Body of pancreas (tissue), 4 donors: ENCODE results near the gene BMAL1.

Experiments used
- POLR2A ChIP-seq, 3 donors: fragments of 450-650 bp; IDR thresholded peaks; one replicate each; pipeline ENCODE4 v1.6.1; 2016; ENCODE audit warnings: antibody characterized with exemption in 3 of 3, mild to moderate bottlenecking in 2 of 3
- TF ChIP-seq, protein P1 (sequence below), 7 experiments: fragments of 450-650 bp in 4 of 7; fragments of 200-600 bp in 3 of 7; sonication (generic) in 3 of 7; IDR thresholded peaks; one replicate each; pipeline ENCODE4 v1.5.1; 2016 to 2019; ENCODE audit warnings: antibody characterized with exemption in 7 of 7

DNA sequence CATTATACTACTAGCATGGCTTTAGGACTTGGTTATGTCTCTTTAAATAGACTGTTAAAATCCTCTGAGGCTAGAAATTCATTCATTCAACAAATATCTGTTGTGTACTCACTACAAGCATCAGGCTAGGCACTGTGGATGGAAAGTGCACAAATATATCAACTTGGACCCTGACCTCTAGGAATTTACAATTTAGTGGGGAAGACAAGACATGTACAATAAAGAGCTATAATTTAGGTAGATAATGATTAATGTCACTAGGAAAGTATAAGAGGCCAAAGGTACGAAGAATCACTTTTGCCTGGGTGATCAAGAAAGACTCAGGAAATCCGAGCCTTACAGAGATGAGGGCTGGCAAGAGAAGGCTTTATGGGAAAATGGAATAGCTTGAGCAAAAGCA is 25.6 kb upstream of the BMAL1 start:
- TF ChIP-seq, protein P1, sequence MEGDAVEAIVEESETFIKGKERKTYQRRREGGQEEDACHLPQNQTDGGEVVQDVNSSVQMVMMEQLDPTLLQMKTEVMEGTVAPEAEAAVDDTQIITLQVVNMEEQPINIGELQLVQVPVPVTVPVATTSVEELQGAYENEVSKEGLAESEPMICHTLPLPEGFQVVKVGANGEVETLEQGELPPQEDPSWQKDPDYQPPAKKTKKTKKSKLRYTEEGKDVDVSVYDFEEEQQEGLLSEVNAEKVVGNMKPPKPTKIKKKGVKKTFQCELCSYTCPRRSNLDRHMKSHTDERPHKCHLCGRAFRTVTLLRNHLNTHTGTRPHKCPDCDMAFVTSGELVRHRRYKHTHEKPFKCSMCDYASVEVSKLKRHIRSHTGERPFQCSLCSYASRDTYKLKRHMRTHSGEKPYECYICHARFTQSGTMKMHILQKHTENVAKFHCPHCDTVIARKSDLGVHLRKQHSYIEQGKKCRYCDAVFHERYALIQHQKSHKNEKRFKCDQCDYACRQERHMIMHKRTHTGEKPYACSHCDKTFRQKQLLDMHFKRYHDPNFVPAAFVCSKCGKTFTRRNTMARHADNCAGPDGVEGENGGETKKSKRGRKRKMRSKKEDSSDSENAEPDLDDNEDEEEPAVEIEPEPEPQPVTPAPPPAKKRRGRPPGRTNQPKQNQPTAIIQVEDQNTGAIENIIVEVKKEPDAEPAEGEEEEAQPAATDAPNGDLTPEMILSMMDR (IDR thresholded peaks at IDR 0.05), result no peak
- no peak for TF ChIP-seq POLR2A (IDR thresholded peaks at IDR 0.05)
